Measurements from ENCODE around the gene DRD5.

DNA sequence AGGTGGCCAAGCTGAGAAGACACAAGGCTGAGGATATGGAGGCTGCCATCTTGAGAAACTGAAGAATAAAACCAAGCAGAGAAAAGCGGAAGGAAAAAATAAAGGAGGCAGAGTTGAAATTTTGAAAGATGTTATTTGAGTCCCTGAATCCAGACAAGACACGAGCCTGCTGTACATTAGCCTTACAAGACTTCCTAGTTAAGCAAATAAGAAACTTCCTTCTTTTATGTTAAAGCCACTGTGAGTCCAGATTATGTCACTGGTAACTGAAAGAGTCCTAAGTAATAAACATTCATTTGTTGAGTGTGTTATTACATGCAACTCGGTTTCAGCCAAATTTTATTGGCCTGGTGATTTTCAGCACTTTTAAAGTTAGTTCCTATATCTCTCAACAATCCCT, 30.4 kb downstream of the DRD5 start:
- TF ChIP-seq, protein P1, sequence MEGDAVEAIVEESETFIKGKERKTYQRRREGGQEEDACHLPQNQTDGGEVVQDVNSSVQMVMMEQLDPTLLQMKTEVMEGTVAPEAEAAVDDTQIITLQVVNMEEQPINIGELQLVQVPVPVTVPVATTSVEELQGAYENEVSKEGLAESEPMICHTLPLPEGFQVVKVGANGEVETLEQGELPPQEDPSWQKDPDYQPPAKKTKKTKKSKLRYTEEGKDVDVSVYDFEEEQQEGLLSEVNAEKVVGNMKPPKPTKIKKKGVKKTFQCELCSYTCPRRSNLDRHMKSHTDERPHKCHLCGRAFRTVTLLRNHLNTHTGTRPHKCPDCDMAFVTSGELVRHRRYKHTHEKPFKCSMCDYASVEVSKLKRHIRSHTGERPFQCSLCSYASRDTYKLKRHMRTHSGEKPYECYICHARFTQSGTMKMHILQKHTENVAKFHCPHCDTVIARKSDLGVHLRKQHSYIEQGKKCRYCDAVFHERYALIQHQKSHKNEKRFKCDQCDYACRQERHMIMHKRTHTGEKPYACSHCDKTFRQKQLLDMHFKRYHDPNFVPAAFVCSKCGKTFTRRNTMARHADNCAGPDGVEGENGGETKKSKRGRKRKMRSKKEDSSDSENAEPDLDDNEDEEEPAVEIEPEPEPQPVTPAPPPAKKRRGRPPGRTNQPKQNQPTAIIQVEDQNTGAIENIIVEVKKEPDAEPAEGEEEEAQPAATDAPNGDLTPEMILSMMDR (IDR thresholded peaks at IDR 0.05 in 4 of 5, conservative IDR thresholded peaks at IDR 0.05 in 1 of 5), result no peak
- TF ChIP-seq POLR2A (IDR thresholded peaks at IDR 0.05), result no peak

Data from gastrocnemius medialis (tissue), 4 donors.